Gastroesophageal sphincter (tissue), 3 donors: ENCODE data around the gene ARMC9.

Source experiments
- CTCF ChIP-seq, 4 experiments: fragments of 200-600 bp in 2 of 4; fragments of 450-650 bp in 2 of 4; sonication (generic) in 1 of 4; IDR thresholded peaks; one replicate each; pipeline ENCODE4 v1.5.1; 2017 to 2019; ENCODE audit warnings: antibody characterized with exemption in 4 of 4, mild to moderate bottlenecking in 2 of 4, moderate library complexity in 2 of 4
- POLR2A ChIP-seq, 2 donors: fragments of 450-650 bp; IDR thresholded peaks; one replicate each; pipeline ENCODE4 v1.6.1; 2017; ENCODE audit warnings: antibody characterized with exemption in 2 of 2, mild to moderate bottlenecking in 2 of 2, moderate library complexity in 1 of 2
- POLR2AphosphoS5 ChIP-seq: sonication (generic); formaldehyde crosslinking; IDR thresholded peaks from one replicate; pipeline ENCODE4 v1.6.1; 2017; ENCODE audit warnings: antibody characterized with exemption

- TF ChIP-seq CTCF (IDR thresholded peaks at IDR 0.05) (no peak), POLR2AphosphoS5 (no peak), POLR2A (IDR thresholded peaks at IDR 0.05) (no peak)
These were observed 15.7 kb downstream of the ARMC9 start for GRCh38 chr2:231213931-231214642.
